IMR-90 (cell line): ENCODE results near the gene UBE2M. TPM values are rescaled to one million over a fixed set of nuclear protein-coding genes. Genes with fewer than 3 reads are reported as not detected.

Source experiments
- ATAC-seq: fragments of 200-7000 bp; cut with Tn5 transposase; 2 replicates; pipeline ENCODE4 v1.9.1; 2020; ENCODE audit warnings: low read depth, mild to moderate bottlenecking, moderate library complexity
- BruUV-seq: library from RNA; stranded (reverse); fragments of 400-500 nt; replicated peaks from 2 replicates; lab custom pipeline; 2021; lab: Mats Ljungman, UMichigan
- CTCF ChIA-PET: fragments of 300-600 bp; formaldehyde crosslinking; extraction: SDS; loops from one replicate; lab custom pipeline; 2021; ENCODE audit warnings: antibody characterized with exemption; lab: Yijun Ruan, JAX
- POLR2A ChIA-PET: fragments of 300-600 bp; sonication (Branson Sonifier 250); formaldehyde crosslinking; loops from one replicate; lab custom pipeline; 2022; ENCODE audit warnings: antibody characterized with exemption; ENCODE audit not compliant: unreplicated experiment; lab: Charles Lee
- DNase-seq: peaks from one replicate; pipeline ENCODE4 v3.0.0; 2013
- H2AFZ ChIP-seq: replicated peaks from 2 replicates; pipeline ENCODE3; 2013; ENCODE audit warnings: low read length, mild to moderate bottlenecking; ENCODE audit not compliant: poor library complexity
- H2AK5ac ChIP-seq: 2 replicates; pipeline ENCODE4 v1.6.1; 2013; ENCODE audit warnings: low read depth, low read length, inconsistent platforms
- H2AK9ac ChIP-seq: replicated peaks from 2 replicates; pipeline ENCODE3; 2013; ENCODE audit warnings: mild to moderate bottlenecking, low read depth, low read length, moderate library complexity; ENCODE audit not compliant: poor library complexity
- H2BK120ac ChIP-seq: 2 replicates; pipeline ENCODE4 v1.6.1; 2013; ENCODE audit warnings: low read depth, low read length, inconsistent platforms
- H2BK15ac ChIP-seq: 3 replicates; pipeline ENCODE4 v1.6.1; 2013; ENCODE audit warnings: low read depth, low read length, inconsistent platforms
- H2BK20ac ChIP-seq: 2 replicates; pipeline ENCODE4 v1.6.1; 2013; ENCODE audit warnings: low read depth, mild to moderate bottlenecking, inconsistent platforms, low read length, moderate library complexity
- H2BK5ac ChIP-seq: 2 replicates; pipeline ENCODE4 v1.6.1; 2013; ENCODE audit warnings: mild to moderate bottlenecking, low read depth, low read length, inconsistent platforms; ENCODE audit not compliant: poor library complexity, severe bottlenecking
- H3K14ac ChIP-seq: replicated peaks from 2 replicates; pipeline ENCODE4 v1.6.1; 2013; ENCODE audit warnings: low read depth, low read length, inconsistent platforms
- H3K18ac ChIP-seq: 2 replicates; pipeline ENCODE4 v1.6.1; 2013; ENCODE audit warnings: low read depth, low read length, control low read depth
- H3K23ac ChIP-seq: 2 replicates; pipeline ENCODE4 v1.6.1; 2013; ENCODE audit warnings: low read depth, low read length, inconsistent platforms
- H3K27ac ChIP-seq: 2 replicates; pipeline ENCODE4 v1.5.1; 2013; ENCODE audit warnings: mild to moderate bottlenecking, control low read depth, low read length; ENCODE audit not compliant: insufficient read depth
- H3K27me3 ChIP-seq: 2 replicates; pipeline ENCODE4 v1.6.1; 2013; ENCODE audit warnings: low read length; ENCODE audit not compliant: control insufficient read depth, insufficient read depth
- H3K36me3 ChIP-seq: 2 replicates; pipeline ENCODE4 v1.6.1; 2013; ENCODE audit warnings: low read length, mixed read lengths; ENCODE audit not compliant: control insufficient read depth, insufficient read depth
- H3K4ac ChIP-seq: 2 replicates; pipeline ENCODE4 v1.6.1; 2013; ENCODE audit warnings: low read depth, low read length, inconsistent platforms
- H3K4me1 ChIP-seq: 2 replicates; pipeline ENCODE4 v1.6.1; 2013; ENCODE audit warnings: low read length, mixed read lengths; ENCODE audit not compliant: control insufficient read depth, insufficient read depth
- H3K4me2 ChIP-seq: 2 replicates; pipeline ENCODE4 v1.6.1; 2013; ENCODE audit warnings: low read depth, mild to moderate bottlenecking, control low read depth, low read length, moderate library complexity
- H3K4me3 ChIP-seq: 2 replicates; pipeline ENCODE4 v1.5.1; 2013; ENCODE audit warnings: low read depth, mild to moderate bottlenecking, control low read depth, low read length, moderate library complexity; ENCODE audit not compliant: insufficient read depth
- H3K56ac ChIP-seq: 2 replicates; pipeline ENCODE4 v1.6.1; 2013; ENCODE audit warnings: low read length, inconsistent platforms; ENCODE audit not compliant: insufficient read depth; ENCODE audit errors: extremely low read depth
- H3K79me1 ChIP-seq, 2 experiments: 2 replicates each; pipeline ENCODE4 v1.6.1; 2013; ENCODE audit warnings: low read length in 2 of 2, inconsistent platforms in 1 of 2, low read depth in 1 of 2
- H3K9ac ChIP-seq: 2 replicates; pipeline ENCODE4 v1.6.1; 2013; ENCODE audit warnings: low read depth, low read length, control low read depth
- H3K9me1 ChIP-seq: 2 replicates; pipeline ENCODE4 v1.6.1; 2013; ENCODE audit warnings: low read length, inconsistent platforms; ENCODE audit not compliant: insufficient read depth
- H3K9me3 ChIP-seq: 2 replicates; pipeline ENCODE4 v1.6.1; 2013; ENCODE audit warnings: low read length; ENCODE audit not compliant: control insufficient read depth, insufficient read depth
- H4K20me1 ChIP-seq: 2 replicates; pipeline ENCODE4 v1.6.1; 2013; ENCODE audit warnings: low read length, inconsistent platforms; ENCODE audit not compliant: insufficient read depth
- H4K5ac ChIP-seq: 2 replicates; pipeline ENCODE4 v1.6.1; 2013; ENCODE audit warnings: mild to moderate bottlenecking, low read depth, low read length, control low read depth
- H4K8ac ChIP-seq, 2 experiments: 2 replicates each; pipeline ENCODE4 v1.6.1; 2013; ENCODE audit warnings: low read depth in 2 of 2, low read length in 2 of 2, control low read depth in 1 of 2, inconsistent platforms in 1 of 2
- H4K91ac ChIP-seq: 2 replicates; pipeline ENCODE4 v1.6.1; 2013; ENCODE audit warnings: low read depth, low read length, inconsistent platforms; ENCODE audit not compliant: insufficient read depth
- BHLHE40 ChIP-seq: fragments of 150-350 bp; IDR thresholded peaks from 2 replicates; pipeline ENCODE4 v1.6.1; 2016; ENCODE audit warnings: mild to moderate bottlenecking, low read depth, low read length
- CEBPB ChIP-seq: IDR thresholded peaks from 2 replicates; pipeline ENCODE4 v1.6.1; 2012; ENCODE audit warnings: low read depth, low read length, improper control_type of control experiment
- FOS ChIP-seq: fragments of 150-350 bp; IDR thresholded peaks from 2 replicates; pipeline ENCODE4 v1.6.1; 2016; ENCODE audit warnings: low read depth, low read length
- MAFK ChIP-seq: IDR thresholded peaks from 2 replicates; pipeline ENCODE4 v1.6.1; 2012; ENCODE audit warnings: low read depth, low read length, improper control_type of control experiment
- MAZ ChIP-seq: IDR thresholded peaks from 2 replicates; pipeline ENCODE4 v1.6.1; 2012; ENCODE audit warnings: low read depth, mild to moderate bottlenecking, low read length, improper control_type of control experiment, moderate library complexity, borderline replicate concordance
- MXI1 ChIP-seq: IDR thresholded peaks from 2 replicates; pipeline ENCODE4 v1.6.1; 2012; ENCODE audit warnings: low read depth, mild to moderate bottlenecking, low read length, moderate library complexity, borderline replicate concordance
- NFE2L2 ChIP-seq: fragments of 150-350 bp; IDR thresholded peaks from 2 replicates; pipeline ENCODE4 v1.6.1; 2016; ENCODE audit warnings: low read depth, mild to moderate bottlenecking, low read length
- POLR2A ChIP-seq: IDR thresholded peaks from 2 replicates; pipeline ENCODE4 v1.6.1; 2012; ENCODE audit warnings: mild to moderate bottlenecking, low read depth, low read length
- RAD21 ChIP-seq: IDR thresholded peaks from 2 replicates; pipeline ENCODE4 v1.6.1; 2012; ENCODE audit warnings: low read length, improper control_type of control experiment
- RCOR1 ChIP-seq: IDR thresholded peaks from 2 replicates; pipeline ENCODE4 v1.6.1; 2012; ENCODE audit warnings: mild to moderate bottlenecking, low read length, improper control_type of control experiment; ENCODE audit not compliant: insufficient replicate concordance
- RFX5 ChIP-seq: IDR thresholded peaks from 2 replicates; pipeline ENCODE4 v1.8.0; 2012; ENCODE audit warnings: low read depth, mild to moderate bottlenecking, low read length, moderate library complexity
- SMC3 ChIP-seq: fragments of 150-350 bp; IDR thresholded peaks from 2 replicates; pipeline ENCODE4 v1.6.1; 2016; ENCODE audit warnings: low read depth, mild to moderate bottlenecking, antibody characterized with exemption, low read length, moderate library complexity
- WGBS, 2 experiments: methylation state at CpG; one replicate each; pipeline versions ENCODE4 v1.1.5 to v1.1.7; 2013; ENCODE audit warnings: missing lambda C conversion rate in 2 of 2; ENCODE audit not compliant: insufficient read length in 1 of 2; ENCODE audit errors: extremely low coverage in 2 of 2; 5-methylcytosine and 5-hydroxymethylcytosine counted together
- dilution Hi-C: fragments of 300-500 bp; cut with HindIII; formaldehyde crosslinking; loops from one replicate; pipeline ENCODE4 v1.14.3; 2018; ENCODE audit warnings: low sequenced_read_pairs; ENCODE audit not compliant: unreplicated experiment
- in situ Hi-C: fragments of 300-500 bp; cut with MboI; formaldehyde crosslinking; loops from 3 replicates; pipeline ENCODE4 v1.14.3; 2019; ENCODE audit warnings: low sequenced_read_pairs, inconsistent platforms, mixed read lengths
- intact Hi-C: fragments of 100-400 bp; cut with micrococcal nuclease; formaldehyde crosslinking; loops from 2 replicates; pipeline ENCODE4 v1.10.0; 2022
- polyA plus RNA-seq, 3 experiments: library from polyadenylated mRNA; depleted of rRNA; stranded (reverse); fragments of >200 nt; gene quantifications; 2 replicates each; pipeline ENCODE4 v1.2.3, GENCODE V29; 2012; ENCODE audit warnings: low replicate concordance in 1 of 3
- total RNA-seq: library from RNA; depleted of rRNA; stranded (reverse); fragments of >200 nt; gene quantifications from 2 replicates; pipeline ENCODE4 v1.2.3, GENCODE V29; 2012
- TF ChIP-seq, protein P1 (sequence below): conservative IDR thresholded peaks from 2 replicates; pipeline ENCODE4 v1.5.1; 2012; ENCODE audit warnings: mild to moderate bottlenecking, low read depth, low read length, improper control_type of control experiment
- TF ChIP-seq, protein P2 (sequence below): fragments of 150-350 bp; IDR thresholded peaks from 2 replicates; pipeline ENCODE4 v1.6.1; 2017; ENCODE audit warnings: mild to moderate bottlenecking, antibody characterized with exemption, low read length, low read depth
- TF ChIP-seq, protein P3 (sequence below): fragments of 150-350 bp; IDR thresholded peaks from 2 replicates; pipeline ENCODE4 v1.6.1; 2016; ENCODE audit warnings: low read depth, mild to moderate bottlenecking, low read length, moderate library complexity, borderline replicate concordance

UBE2M gene
- total and polyA plus RNA-seq, 2 of the 4 experiments (the other 2 are of a cell fraction) = 55.9 to 66.6 TPM

DNA sequence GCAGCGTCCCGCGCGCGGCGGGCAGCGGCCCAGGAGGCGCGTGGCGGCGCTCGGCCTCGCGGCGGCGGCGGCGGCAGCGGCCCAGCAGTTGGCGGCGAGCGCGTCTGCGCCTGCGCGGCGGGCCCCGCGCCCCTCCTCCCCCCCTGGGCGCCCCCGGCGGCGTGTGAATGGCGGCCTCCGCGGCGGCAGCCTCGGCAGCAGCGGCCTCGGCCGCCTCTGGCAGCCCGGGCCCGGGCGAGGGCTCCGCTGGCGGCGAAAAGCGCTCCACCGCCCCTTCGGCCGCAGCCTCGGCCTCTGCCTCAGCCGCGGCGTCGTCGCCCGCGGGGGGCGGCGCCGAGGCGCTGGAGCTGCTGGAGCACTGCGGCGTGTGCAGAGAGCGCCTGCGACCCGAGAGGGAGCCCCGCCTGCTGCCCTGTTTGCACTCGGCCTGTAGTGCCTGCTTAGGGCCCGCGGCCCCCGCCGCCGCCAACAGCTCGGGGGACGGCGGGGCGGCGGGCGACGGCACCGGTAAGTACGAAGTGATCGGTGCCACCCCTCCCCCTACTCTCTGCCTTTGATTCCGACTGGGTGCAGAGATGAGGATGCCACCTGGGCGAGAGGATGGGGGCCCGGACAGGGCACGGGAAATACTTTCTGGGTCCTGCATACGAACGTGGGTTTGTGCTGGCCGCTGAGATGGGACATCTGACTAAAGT is 13.7 kb downstream of the UBE2M start:
- Histone ChIP-seq H3K9ac (peak overlapping the region; percentile 98), H3K9me1 (peaks cover 13% of the 10 kb centered on the region), H2BK5ac (peak overlapping the region; percentile 83), H3K79me1 (peaks cover 6 to 48% of the 10 kb centered on the region in 2 experiments; a peak in 3 of 4 replicates), H3K9me3 (no peaks in the 10 kb centered on the region), H2BK15ac (no peak overlapping the region), H3K14ac (peak overlapping the region; percentile 83), H3K4me3 (peak overlapping the region; percentile 77), H4K5ac (no peak overlapping the region), H2AK5ac (peak overlapping the region; percentile 88), H3K27ac (peak overlapping the region; percentile 88), H3K23ac (peak overlapping the region; percentile 42; the same call in 1 of the 2 replicates), H4K91ac (no peak overlapping the region), H4K20me1 (peaks cover 61% of the 10 kb centered on the region), H3K27me3 (peaks cover 4% of the 10 kb centered on the region), H3K36me3 (peaks cover 38% of the 10 kb centered on the region), H2BK120ac (no peak overlapping the region), H2AFZ (peak overlapping the region; percentile 98), H2AK9ac (peak overlapping the region; percentile 96), H3K4me2 (peak overlapping the region; percentile 98), H4K8ac (peak overlapping the region in 1 of 2 experiments; percentile 75; a peak in 2 of 4 replicates), H2BK20ac (no peak overlapping the region), H3K18ac (no peak overlapping the region), H3K56ac (peak overlapping the region; percentile 43), H3K4me1 (peaks cover 13% of the 10 kb centered on the region), H3K4ac (peak overlapping the region; percentile 94)
- dilution Hi-C loops (no loop called here), in situ Hi-C loops (no loop called here), intact Hi-C loops (loop anchor here (2.0 kb wide), 1 partner anchor 14 kb away; the partner anchor contains the start of gene UBE2M)
- POLR2A ChIA-PET = interaction anchor here (0.9 kb wide), 1 partner anchor 10 kb away, joined by 3 read pairs; the partner anchor contains the start of gene CHMP2A
- no TSS peak for BruUV-seq
- TF ChIP-seq MXI1 (no peak), MAZ (no peak), MAFK (no peak), RCOR1 (no peak), RFX5 (no peak), BHLHE40 (no peak), CEBPB (no peak), FOS (no peak), RAD21 (no peak), NFE2L2 (no peak), SMC3 (no peak), POLR2A (no peak)
- TF ChIP-seq, protein P1, sequence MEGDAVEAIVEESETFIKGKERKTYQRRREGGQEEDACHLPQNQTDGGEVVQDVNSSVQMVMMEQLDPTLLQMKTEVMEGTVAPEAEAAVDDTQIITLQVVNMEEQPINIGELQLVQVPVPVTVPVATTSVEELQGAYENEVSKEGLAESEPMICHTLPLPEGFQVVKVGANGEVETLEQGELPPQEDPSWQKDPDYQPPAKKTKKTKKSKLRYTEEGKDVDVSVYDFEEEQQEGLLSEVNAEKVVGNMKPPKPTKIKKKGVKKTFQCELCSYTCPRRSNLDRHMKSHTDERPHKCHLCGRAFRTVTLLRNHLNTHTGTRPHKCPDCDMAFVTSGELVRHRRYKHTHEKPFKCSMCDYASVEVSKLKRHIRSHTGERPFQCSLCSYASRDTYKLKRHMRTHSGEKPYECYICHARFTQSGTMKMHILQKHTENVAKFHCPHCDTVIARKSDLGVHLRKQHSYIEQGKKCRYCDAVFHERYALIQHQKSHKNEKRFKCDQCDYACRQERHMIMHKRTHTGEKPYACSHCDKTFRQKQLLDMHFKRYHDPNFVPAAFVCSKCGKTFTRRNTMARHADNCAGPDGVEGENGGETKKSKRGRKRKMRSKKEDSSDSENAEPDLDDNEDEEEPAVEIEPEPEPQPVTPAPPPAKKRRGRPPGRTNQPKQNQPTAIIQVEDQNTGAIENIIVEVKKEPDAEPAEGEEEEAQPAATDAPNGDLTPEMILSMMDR = no peak
- TF ChIP-seq, protein P2, sequence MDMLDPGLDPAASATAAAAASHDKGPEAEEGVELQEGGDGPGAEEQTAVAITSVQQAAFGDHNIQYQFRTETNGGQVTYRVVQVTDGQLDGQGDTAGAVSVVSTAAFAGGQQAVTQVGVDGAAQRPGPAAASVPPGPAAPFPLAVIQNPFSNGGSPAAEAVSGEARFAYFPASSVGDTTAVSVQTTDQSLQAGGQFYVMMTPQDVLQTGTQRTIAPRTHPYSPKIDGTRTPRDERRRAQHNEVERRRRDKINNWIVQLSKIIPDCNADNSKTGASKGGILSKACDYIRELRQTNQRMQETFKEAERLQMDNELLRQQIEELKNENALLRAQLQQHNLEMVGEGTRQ = no peak
- TF ChIP-seq, protein P3, sequence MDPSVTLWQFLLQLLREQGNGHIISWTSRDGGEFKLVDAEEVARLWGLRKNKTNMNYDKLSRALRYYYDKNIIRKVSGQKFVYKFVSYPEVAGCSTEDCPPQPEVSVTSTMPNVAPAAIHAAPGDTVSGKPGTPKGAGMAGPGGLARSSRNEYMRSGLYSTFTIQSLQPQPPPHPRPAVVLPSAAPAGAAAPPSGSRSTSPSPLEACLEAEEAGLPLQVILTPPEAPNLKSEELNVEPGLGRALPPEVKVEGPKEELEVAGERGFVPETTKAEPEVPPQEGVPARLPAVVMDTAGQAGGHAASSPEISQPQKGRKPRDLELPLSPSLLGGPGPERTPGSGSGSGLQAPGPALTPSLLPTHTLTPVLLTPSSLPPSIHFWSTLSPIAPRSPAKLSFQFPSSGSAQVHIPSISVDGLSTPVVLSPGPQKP = no peak
- CTCF ChIA-PET = no interaction called here
- DNase-seq (peak; percentile 47), ATAC-seq (peak; percentile 55)
- 1% methylated on average over 23 of the region's 92 CpGs; no CpG with 5 or more reads in 1 of the 2 experiments for WGBS, 2 experiments
